Measurements from ENCODE around the gene LIN7C.
A peak's percentile ranks its signal among the peaks of the same experiment; 100 is the strongest.

Gene LIN7C

DNA sequence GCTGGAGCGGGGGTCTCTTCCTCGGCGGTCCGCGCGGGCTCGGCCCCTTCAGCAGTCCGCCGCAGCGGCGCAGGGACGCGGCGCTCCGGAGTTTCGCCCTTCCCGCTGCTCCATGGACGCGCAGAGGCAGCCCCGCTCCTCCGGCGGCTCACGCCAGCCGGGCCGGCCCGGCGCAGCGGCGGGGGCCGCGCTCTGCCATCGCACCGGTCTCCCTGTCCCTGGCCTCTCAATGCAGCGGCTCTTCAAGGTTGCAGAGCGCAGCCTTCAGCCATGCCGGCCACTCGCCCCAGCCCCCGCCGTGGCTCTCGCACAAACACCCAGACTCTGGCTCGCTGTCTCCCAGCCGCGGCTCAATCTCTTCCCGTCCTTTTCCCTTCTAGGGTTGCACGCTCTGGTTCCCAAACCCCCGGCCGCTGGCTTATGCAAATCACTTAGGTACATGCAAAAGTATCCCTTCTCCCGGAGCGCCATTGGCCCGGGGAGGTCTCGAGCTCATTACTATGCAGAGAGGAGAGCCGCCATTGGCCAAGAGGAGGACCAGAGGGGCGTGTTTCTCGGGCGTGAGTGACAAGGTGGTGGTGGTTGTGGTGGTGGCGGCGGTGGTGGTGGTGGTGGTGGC lies 34.1 kb downstream of the LIN7C start, which contains the start of gene LGR4:
Gene LGR4, minus strand, starts transcription at position 393 of the 619 bp plus-strand sequence. CDS start 488 bp downstream, outside the sequence.
- Mint-ChIP-seq H3K9me3 (no peaks in the 10 kb centered on the region), H3K27me3 (peaks cover 6 to 24% of the 10 kb centered on the region in 2 donors), H3K36me3 (ENCODE audit: insufficient read depth) (peaks cover 7% of the 10 kb centered on the region), H3K4me3 (peak within 1 kb of the TSS; percentile 94), H3K4me1 (ENCODE audit: low read depth in 2 of 2) (peaks cover 12 to 19% of the 10 kb centered on the region in 2 donors), H3K27ac (peak within 1 kb of the TSS; percentile 7 to 84)
- peak; percentile 47 to 48 (median 47) for DNase-seq
- ATAC-seq (replicated peaks): peak; percentile 86

DNA sequence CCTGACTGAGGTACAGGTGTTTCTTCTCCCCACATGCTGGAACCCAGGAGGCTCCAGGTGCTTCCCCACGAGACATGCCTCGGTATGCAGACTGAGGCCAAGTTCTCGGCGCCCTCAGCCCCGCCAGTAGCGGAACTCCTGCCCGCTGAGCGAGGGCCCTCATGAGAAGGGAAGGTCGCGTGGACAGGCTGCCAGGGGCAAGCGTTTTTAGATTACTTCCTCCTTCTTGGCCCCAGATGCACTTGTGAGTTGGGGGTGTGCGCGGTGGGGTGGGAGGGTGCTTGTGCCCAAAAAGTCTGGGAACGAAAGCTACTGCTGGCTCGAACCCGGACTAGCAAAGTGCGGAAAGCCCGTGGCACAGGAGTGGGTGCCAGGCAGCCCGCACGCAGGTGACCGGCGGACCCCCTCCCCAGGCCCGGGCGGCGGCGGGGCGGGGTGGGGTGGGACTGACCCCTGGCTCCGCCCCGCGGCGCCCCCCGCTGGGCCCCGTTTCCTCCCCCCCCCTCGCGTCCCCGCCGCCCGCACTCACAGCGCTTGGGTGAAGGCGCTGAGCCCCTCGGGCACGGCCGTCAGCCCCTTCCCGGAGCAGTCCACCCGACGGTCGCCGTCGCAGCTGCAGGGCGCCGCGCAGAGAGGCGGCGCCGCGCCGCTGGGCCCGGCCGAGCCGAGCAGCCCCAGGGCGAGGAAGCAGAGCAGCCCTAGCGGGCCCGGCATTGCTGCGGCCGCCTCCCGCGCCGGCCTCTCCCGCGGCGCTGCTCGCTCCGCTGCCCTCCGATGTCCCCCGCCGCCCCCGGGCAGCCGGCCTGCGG lies 34.8 kb downstream of the LIN7C start:
- Mint-ChIP-seq H3K4me1 (ENCODE audit: low read depth in 2 of 2) (peaks cover 12 to 19% of the 10 kb centered on the region in 2 donors), H3K27me3 (peaks cover 6 to 24% of the 10 kb centered on the region in 2 donors), H3K4me3 (peak overlapping the region; percentile 75 to 81), H3K27ac (no peak overlapping the region), H3K36me3 (ENCODE audit: insufficient read depth) (peaks cover 7% of the 10 kb centered on the region), H3K9me3 (no peaks in the 10 kb centered on the region)
- DNase-seq (peak in 1 of 3 experiments; percentile 6), ATAC-seq (replicated peaks) (peak; percentile 64)

DNA sequence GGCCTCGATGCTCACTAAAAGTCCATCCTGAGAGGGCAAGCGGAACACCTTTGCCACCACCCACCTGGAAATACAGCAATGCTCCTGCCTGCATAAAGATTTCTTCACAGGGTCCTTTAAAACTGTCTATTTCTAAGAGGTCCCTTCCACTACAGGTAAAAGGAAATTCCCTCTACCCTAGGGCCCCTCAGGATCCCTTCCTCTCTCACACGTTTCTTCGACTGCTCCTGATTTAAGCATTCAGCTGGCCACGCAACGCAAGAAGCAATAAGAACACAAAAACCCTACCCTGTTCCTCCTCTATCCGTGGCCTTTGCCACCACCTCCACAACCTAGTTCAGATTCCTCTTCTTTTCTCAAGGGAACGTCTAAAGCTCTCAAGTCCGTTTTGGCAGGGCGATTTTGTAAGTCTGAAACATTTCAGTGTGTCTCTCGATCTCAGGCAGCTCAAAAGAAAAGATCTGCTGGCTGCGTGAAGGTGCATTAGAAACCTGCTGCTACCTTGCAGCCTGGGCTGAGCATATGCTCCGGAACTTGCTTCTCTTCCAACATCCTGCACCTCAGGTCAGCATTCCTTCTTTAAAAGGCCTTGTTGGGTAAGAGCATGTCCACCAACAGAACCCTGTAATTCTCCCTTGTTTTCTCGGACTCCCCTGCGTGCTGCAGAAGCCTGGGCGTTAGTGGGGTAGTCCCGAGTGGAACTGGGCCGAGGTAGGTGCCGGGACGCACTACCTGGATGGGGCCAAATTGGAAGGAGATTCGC lies 35.6 kb downstream of the LIN7C start:
- no peak for ATAC-seq (replicated peaks)
- peak overlapping the region; percentile 75 to 81 for H3K4me3 Mint-ChIP-seq
- H3K27ac Mint-ChIP-seq: peak overlapping the region in 1 of 2 donors; percentile 3
- no peaks in the 10 kb centered on the region for H3K9me3 Mint-ChIP-seq
- peaks cover 6 to 24% of the 10 kb centered on the region in 2 donors for H3K27me3 Mint-ChIP-seq
- peaks cover 12 to 19% of the 10 kb centered on the region in 2 donors for H3K4me1 Mint-ChIP-seq (ENCODE audit: low read depth in 2 of 2)
- peaks cover 4% of the 10 kb centered on the region for H3K36me3 Mint-ChIP-seq (ENCODE audit: insufficient read depth)
- DNase-seq: no peak

DNA sequence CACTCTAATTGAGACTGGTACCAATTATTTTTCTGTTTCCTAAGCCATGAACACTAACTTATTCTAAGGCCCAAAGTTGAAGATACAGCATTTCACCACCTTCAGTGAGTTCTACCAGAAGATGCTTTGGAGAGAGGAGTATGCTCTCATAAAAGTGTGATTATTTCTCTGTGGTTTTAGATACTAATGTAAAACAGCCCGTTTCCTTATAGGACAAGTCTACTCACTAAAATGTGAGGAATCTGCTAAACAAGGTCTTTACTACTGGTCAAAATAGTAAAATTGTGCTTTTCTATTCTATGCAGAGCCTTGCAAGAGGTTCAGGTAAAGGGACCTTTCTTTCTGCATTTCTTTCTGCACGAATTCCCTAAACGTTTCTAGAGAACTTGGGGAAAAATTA lies 36.4 kb downstream of the LIN7C start:
- no peak overlapping the region for H3K27ac Mint-ChIP-seq
- ATAC-seq (replicated peaks) (no peak), DNase-seq (no peak)
- no peaks in the 10 kb centered on the region for H3K9me3 Mint-ChIP-seq
- peak overlapping the region in 1 of 2 donors; percentile 75 for H3K4me3 Mint-ChIP-seq
- H3K27me3 Mint-ChIP-seq: peaks cover 6 to 28% of the 10 kb centered on the region in 2 donors
- H3K4me1 Mint-ChIP-seq (ENCODE audit: low read depth in 2 of 2): peaks cover 12 to 19% of the 10 kb centered on the region in 2 donors
- peaks cover 4% of the 10 kb centered on the region for H3K36me3 Mint-ChIP-seq (ENCODE audit: insufficient read depth)

DNA sequence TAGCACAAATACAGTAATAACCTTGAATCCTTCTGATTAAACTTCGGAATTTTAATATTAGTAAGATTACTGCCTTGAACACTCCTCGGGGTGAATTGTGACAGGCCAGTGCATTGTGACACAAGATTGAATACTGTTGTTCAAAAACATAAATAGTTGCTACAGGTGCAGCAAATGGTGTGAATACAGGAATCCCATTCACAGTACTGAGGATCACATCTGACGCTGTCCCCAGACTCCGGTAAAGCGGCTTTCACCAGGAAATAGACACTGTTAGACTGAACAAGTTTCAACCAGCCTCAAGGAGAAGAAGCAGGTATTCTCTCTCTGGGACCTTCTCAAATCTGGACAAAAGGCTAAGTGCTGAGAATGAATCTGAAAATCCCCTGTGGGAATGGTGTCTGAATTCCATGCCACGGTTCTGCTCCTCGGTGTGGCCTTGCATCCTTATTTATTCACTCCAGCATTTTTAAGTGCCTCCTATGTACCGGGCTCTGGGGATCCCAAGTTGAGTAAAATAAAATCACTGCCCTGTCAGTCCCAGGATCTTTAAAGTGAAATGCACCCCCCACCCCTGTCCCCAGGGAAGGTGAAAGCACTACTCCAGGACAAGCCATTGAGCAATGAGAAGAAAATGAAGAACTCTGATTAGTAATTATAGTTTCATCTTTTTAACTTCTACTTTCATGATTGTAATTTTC lies 37.4 kb downstream of the LIN7C start:
- H3K27ac Mint-ChIP-seq: no peak overlapping the region
- H3K27me3 Mint-ChIP-seq: peaks cover 6 to 28% of the 10 kb centered on the region in 2 donors
- DNase-seq: no peak
- no peak for ATAC-seq (replicated peaks)
- H3K4me3 Mint-ChIP-seq: no peak overlapping the region
- H3K9me3 Mint-ChIP-seq: no peaks in the 10 kb centered on the region
- H3K4me1 Mint-ChIP-seq (ENCODE audit: low read depth in 2 of 2): peaks cover 12 to 19% of the 10 kb centered on the region in 2 donors
- H3K36me3 Mint-ChIP-seq (ENCODE audit: insufficient read depth): peaks cover 4% of the 10 kb centered on the region

DNA sequence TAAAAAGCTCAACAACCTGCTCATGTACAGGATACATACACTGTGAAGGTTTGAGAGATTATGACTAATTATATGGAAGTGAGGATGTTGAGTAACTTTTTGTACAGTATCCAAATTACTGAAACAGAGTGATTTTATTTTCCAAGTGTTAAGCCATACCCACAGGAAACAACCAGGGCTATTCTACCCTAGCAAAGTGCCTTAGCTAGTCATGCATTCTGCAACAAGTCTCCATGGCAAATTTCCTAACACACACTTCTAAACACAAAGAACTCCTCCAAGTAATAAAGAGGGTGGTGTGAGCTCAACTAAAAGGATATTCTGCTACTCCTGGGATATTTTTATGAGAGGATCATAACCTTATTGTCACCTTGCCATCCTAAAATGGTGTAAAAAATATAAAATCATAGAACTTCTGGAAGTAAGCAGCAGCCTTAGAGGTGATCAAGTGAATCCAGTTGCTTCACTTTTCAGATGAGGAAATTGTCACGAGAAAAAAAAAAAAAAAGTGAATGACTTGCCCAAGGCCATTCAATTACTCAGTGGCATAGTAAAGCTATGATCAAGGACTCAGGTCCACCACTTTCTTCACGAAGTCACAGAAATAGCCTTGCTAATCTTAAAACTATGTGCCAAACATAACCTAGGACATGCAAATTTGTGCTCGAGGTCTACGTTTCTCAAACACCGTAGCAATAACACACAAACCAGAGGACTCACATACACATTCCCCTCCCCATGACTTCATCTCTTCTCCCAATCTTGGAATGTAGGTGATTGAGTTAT lies 38.2 kb downstream of the LIN7C start:
- no peak for ATAC-seq (replicated peaks)
- peaks cover 12 to 18% of the 10 kb centered on the region in 2 donors for H3K4me1 Mint-ChIP-seq (ENCODE audit: low read depth in 2 of 2)
- peaks cover 4% of the 10 kb centered on the region for H3K36me3 Mint-ChIP-seq (ENCODE audit: insufficient read depth)
- H3K27ac Mint-ChIP-seq: no peak overlapping the region
- no peak overlapping the region for H3K4me3 Mint-ChIP-seq
- DNase-seq: no peak
- peaks cover 6 to 26% of the 10 kb centered on the region in 2 donors for H3K27me3 Mint-ChIP-seq
- no peaks in the 10 kb centered on the region for H3K9me3 Mint-ChIP-seq

DNA sequence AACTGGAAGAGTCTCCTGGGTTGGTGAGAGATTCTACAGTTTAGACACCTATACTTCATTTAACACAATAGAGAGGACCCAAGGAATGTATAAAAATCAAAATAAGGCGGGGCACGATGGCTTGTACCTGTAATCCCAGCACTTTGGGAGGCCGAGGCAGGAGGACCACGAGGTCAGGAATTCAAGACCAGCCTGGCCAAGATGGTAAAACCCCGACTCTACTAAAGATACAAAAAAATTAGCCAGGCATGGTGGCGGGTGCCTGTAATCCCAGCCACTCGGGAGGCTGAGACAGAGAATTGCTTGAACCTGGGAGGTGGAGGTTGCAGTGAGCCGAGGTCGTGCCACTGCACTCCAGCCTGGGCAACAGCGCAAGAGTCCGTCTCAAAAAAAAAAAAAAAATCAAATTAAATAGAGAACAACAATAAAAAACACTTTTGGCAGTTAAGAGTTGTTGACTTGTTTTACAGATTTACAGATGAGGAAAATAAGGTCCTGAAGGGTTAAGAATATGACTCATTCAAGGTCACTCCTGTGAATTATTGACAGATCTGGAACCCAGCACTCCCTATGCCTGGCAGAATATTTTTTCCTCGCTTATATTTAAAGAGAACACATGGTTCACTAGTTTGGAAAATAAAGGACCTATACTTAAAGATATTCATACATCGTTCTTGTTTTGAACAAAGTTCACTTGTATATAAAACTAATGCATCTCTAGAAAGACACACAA lies 39.2 kb downstream of the LIN7C start:
- ATAC-seq (replicated peaks) (no peak), DNase-seq (no peak)
- peaks cover 6 to 26% of the 10 kb centered on the region in 2 donors for H3K27me3 Mint-ChIP-seq
- H3K4me3 Mint-ChIP-seq: no peak overlapping the region
- no peaks in the 10 kb centered on the region for H3K36me3 Mint-ChIP-seq (ENCODE audit: insufficient read depth)
- H3K27ac Mint-ChIP-seq: peak overlapping the region in 1 of 2 donors; percentile 20
- peaks cover 8% of the 10 kb centered on the region in 2 donors for H3K4me1 Mint-ChIP-seq (ENCODE audit: low read depth in 2 of 2)
- no peaks in the 10 kb centered on the region for H3K9me3 Mint-ChIP-seq

DNA sequence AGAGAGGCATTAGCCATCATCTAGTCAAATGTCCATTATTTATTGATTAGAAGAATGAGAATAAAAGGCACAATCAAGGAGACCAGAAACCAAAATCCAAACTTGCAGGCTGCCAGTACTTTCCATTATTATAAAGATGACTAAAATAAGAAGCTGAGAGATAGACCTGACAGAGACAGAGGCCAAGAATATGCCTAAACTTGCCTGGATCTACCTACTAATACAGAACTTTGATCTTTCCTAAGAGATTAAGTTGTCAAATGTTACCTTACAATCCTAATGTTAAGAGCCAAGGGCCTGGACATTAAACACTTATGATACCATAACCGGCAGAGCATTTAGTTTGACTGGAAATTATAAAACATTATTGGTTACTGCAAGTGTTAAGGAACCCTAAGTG lies 40.2 kb downstream of the LIN7C start:
- Mint-ChIP-seq H3K36me3 (ENCODE audit: insufficient read depth) (no peaks in the 10 kb centered on the region), H3K27me3 (peaks cover 5 to 26% of the 10 kb centered on the region in 2 donors), H3K9me3 (no peaks in the 10 kb centered on the region), H3K4me3 (no peak overlapping the region), H3K27ac (no peak overlapping the region), H3K4me1 (ENCODE audit: low read depth in 2 of 2) (peaks cover 5 to 6% of the 10 kb centered on the region in 2 donors)
- DNase-seq (no peak), ATAC-seq (replicated peaks) (no peak)

DNA sequence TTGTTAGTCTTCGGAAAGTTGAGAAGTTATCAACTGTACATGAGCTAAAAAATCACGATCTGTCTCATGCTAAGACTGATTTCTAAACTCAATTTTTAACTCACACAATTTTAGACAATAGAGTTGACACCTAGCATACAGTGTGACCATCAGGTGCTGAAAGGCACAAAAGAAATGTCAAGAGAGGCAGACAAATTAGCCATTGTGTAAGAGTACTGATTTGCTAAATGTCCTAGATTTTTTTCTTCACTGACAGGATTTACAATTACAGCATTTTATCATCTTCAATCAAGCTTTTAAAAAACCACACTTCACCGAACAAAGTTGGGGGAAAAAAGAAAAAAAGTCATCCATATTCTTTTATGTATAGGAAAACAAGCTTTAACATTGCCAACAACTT lies 40.9 kb downstream of the LIN7C start:
- no peak for ATAC-seq (replicated peaks)
- no peak for DNase-seq
- Mint-ChIP-seq H3K27me3 (peaks cover 0 to 19% of the 10 kb centered on the region in 2 donors), H3K9me3 (no peaks in the 10 kb centered on the region), H3K27ac (no peak overlapping the region), H3K36me3 (ENCODE audit: insufficient read depth) (no peaks in the 10 kb centered on the region), H3K4me1 (ENCODE audit: low read depth in 2 of 2) (no peaks in the 10 kb centered on the region), H3K4me3 (no peak overlapping the region)

DNA sequence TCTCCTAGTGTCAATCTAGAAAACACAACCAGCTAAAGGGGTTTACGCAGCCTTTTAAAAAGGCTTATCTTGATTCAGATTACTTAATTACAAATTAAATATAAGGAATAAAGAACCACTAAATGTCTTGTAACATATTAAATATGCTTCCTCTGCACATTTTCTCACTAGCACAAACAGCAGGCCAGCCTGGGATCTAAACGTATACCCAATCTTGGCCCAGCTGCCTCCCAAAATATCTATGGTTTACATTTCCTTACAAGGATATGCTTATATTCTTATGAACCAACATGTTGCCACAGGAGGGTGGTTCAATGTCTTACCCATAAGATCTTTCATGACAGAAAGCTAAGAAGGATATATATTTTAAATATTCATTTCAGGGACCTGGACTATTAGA lies 41.7 kb downstream of the LIN7C start:
- ATAC-seq (replicated peaks) (no peak), DNase-seq (no peak)
- H3K36me3 Mint-ChIP-seq (ENCODE audit: insufficient read depth): no peaks in the 10 kb centered on the region
- no peaks in the 10 kb centered on the region for H3K4me1 Mint-ChIP-seq (ENCODE audit: low read depth in 2 of 2)
- no peak overlapping the region for H3K27ac Mint-ChIP-seq
- H3K9me3 Mint-ChIP-seq: no peaks in the 10 kb centered on the region
- H3K4me3 Mint-ChIP-seq: no peak overlapping the region
- peaks cover 0 to 14% of the 10 kb centered on the region in 2 donors for H3K27me3 Mint-ChIP-seq

DNA sequence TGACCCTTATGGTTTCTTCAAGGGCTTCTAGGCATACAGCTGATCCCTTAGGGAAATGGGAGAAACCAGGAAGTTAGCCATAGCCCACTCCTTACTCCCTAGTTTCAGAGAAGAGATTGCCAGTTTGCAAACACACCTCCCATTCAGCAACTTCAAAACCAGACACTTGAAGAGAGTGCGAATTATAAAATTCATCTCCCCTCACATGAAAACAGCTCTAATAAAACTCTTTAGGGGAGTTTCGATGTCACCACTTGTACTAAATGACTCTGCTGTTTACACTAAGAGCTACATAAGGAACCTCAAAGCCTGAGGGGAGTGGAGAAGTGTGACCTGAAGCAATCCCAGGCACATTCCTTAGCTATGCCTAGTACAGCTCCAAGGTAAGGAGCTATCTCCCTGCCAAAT lies 42.3 kb downstream of the LIN7C start:
- Mint-ChIP-seq H3K36me3 (ENCODE audit: insufficient read depth) (no peaks in the 10 kb centered on the region), H3K9me3 (no peaks in the 10 kb centered on the region), H3K27me3 (peaks cover 0 to 14% of the 10 kb centered on the region in 2 donors), H3K4me1 (ENCODE audit: low read depth in 2 of 2) (no peaks in the 10 kb centered on the region), H3K4me3 (no peak overlapping the region), H3K27ac (no peak overlapping the region)
- DNase-seq (no peak), ATAC-seq (replicated peaks) (no peak)

DNA sequence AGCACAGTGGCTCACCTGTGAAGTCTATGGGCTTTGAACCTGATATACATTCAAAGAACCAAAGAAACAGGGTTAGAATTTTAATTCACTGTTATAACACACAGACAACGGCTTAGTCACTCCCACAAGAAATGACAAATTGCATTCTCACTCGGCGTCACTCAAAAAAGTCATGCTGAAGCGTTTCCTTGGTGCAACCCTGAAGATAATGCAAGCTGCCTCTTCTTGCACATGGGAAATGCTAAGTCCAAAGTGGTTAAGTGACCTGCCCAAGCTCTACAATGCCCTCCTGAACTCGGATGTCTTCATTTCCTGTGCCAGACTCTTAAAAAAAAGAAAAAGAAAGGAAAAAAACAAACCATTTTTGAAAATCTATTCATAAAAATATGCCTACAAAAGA lies 44.0 kb downstream of the LIN7C start:
- no peak for ATAC-seq (replicated peaks)
- H3K27me3 Mint-ChIP-seq: peaks cover 0 to 14% of the 10 kb centered on the region in 2 donors
- DNase-seq: no peak
- no peaks in the 10 kb centered on the region for H3K36me3 Mint-ChIP-seq (ENCODE audit: insufficient read depth)
- H3K4me3 Mint-ChIP-seq: no peak overlapping the region
- H3K9me3 Mint-ChIP-seq: no peaks in the 10 kb centered on the region
- no peaks in the 10 kb centered on the region for H3K4me1 Mint-ChIP-seq (ENCODE audit: low read depth in 2 of 2)
- H3K27ac Mint-ChIP-seq: no peak overlapping the region
